Dendritic cell treated with granulocyte-macrophage colony-stimulating factor and Interleukin-4, amounts not matched to agents 40 ng/mL and 50 ng/mL, for 4 days (primary cell): ENCODE data around the gene ABLIM1.

ENCODE experiments used
- H3K27ac Mint-ChIP-seq: one replicate; pipeline ENCODE4 v1.8.0; 2022; ENCODE audit warnings: mild to moderate bottlenecking, mixed read lengths
- H3K27me3 Mint-ChIP-seq: one replicate; pipeline ENCODE4 v1.8.0; 2022; ENCODE audit warnings: mild to moderate bottlenecking, mixed read lengths
- H3K36me3 Mint-ChIP-seq: one replicate; pipeline ENCODE4 v1.8.0; 2022; ENCODE audit warnings: low read depth, mixed read lengths
- H3K4me1 Mint-ChIP-seq: one replicate; pipeline ENCODE4 v1.8.0; 2022; ENCODE audit warnings: low read depth, mixed read lengths
- H3K4me3 Mint-ChIP-seq: one replicate; pipeline ENCODE4 v1.8.0; 2022; ENCODE audit warnings: mild to moderate bottlenecking, moderate library complexity, mixed read lengths
- H3K9me3 Mint-ChIP-seq: one replicate; pipeline ENCODE4 v1.8.0; 2022; ENCODE audit warnings: mixed read lengths
- intact Hi-C: fragments of 100-400 bp; cut with micrococcal nuclease; formaldehyde crosslinking; loops from one replicate; pipeline ENCODE4 v1.15.0; 2022

Gene ABLIM1

GRCh38 chr10:114483575-114483974 is 174.5 kb downstream of the ABLIM1 start:
- no peak overlapping the region for H3K27ac Mint-ChIP-seq
- H3K4me1 Mint-ChIP-seq = no peaks in the 10 kb centered on the region
- H3K27me3 Mint-ChIP-seq = peaks cover 2% of the 10 kb centered on the region
- H3K36me3 Mint-ChIP-seq = no peaks in the 10 kb centered on the region
- H3K4me3 Mint-ChIP-seq = no peak overlapping the region
- intact Hi-C loops = no loop called here
- no peaks in the 10 kb centered on the region for H3K9me3 Mint-ChIP-seq

GRCh38 chr10:114482480-114483304 is 175.4 kb downstream of the ABLIM1 start:
- Mint-ChIP-seq H3K27ac (no peak overlapping the region), H3K4me3 (no peak overlapping the region), H3K4me1 (no peaks in the 10 kb centered on the region), H3K27me3 (peaks cover 2% of the 10 kb centered on the region), H3K36me3 (no peaks in the 10 kb centered on the region), H3K9me3 (no peaks in the 10 kb centered on the region)
- intact Hi-C loops = no loop called here

- no peak overlapping the region for H3K4me3 Mint-ChIP-seq
- H3K4me1 Mint-ChIP-seq = no peaks in the 10 kb centered on the region
- H3K9me3 Mint-ChIP-seq = no peaks in the 10 kb centered on the region
- no peaks in the 10 kb centered on the region for H3K36me3 Mint-ChIP-seq
- H3K27me3 Mint-ChIP-seq = peaks cover 2% of the 10 kb centered on the region
- no peak overlapping the region for H3K27ac Mint-ChIP-seq
- intact Hi-C loops = no loop called here
Measured at GRCh38 chr10:114481055-114481454, 177.0 kb downstream of the ABLIM1 start.

GRCh38 chr10:114479836-114480235 is 178.2 kb downstream of the ABLIM1 start:
- peaks cover 2% of the 10 kb centered on the region for H3K27me3 Mint-ChIP-seq
- intact Hi-C loops = no loop called here
- no peak overlapping the region for H3K4me3 Mint-ChIP-seq
- H3K27ac Mint-ChIP-seq = no peak overlapping the region
- H3K36me3 Mint-ChIP-seq = no peaks in the 10 kb centered on the region
- no peaks in the 10 kb centered on the region for H3K4me1 Mint-ChIP-seq
- no peaks in the 10 kb centered on the region for H3K9me3 Mint-ChIP-seq

- no peak overlapping the region for H3K27ac Mint-ChIP-seq
- intact Hi-C loops = no loop called here
- peaks cover 2% of the 10 kb centered on the region for H3K27me3 Mint-ChIP-seq
- no peaks in the 10 kb centered on the region for H3K9me3 Mint-ChIP-seq
- no peaks in the 10 kb centered on the region for H3K4me1 Mint-ChIP-seq
- H3K36me3 Mint-ChIP-seq = no peaks in the 10 kb centered on the region
- H3K4me3 Mint-ChIP-seq = no peak overlapping the region
Measured at GRCh38 chr10:114479307-114479706, 178.8 kb downstream of the ABLIM1 start.

GRCh38 chr10:114478281-114478680 is 179.8 kb downstream of the ABLIM1 start:
- Mint-ChIP-seq H3K4me3 (no peak overlapping the region), H3K9me3 (no peaks in the 10 kb centered on the region), H3K27ac (no peak overlapping the region), H3K4me1 (no peaks in the 10 kb centered on the region), H3K36me3 (no peaks in the 10 kb centered on the region), H3K27me3 (peaks cover 2% of the 10 kb centered on the region)
- intact Hi-C loops = no loop called here

GRCh38 chr10:114477285-114477684 is 180.8 kb downstream of the ABLIM1 start:
- no peak overlapping the region for H3K27ac Mint-ChIP-seq
- peaks cover 2% of the 10 kb centered on the region for H3K27me3 Mint-ChIP-seq
- H3K36me3 Mint-ChIP-seq = no peaks in the 10 kb centered on the region
- intact Hi-C loops = no loop called here
- no peaks in the 10 kb centered on the region for H3K9me3 Mint-ChIP-seq
- H3K4me1 Mint-ChIP-seq = no peaks in the 10 kb centered on the region
- H3K4me3 Mint-ChIP-seq = no peak overlapping the region

- peaks cover 2% of the 10 kb centered on the region for H3K27me3 Mint-ChIP-seq
- H3K36me3 Mint-ChIP-seq = no peaks in the 10 kb centered on the region
- intact Hi-C loops = loop anchor here (5.0 kb wide), 2 partner anchors 402 to 657 kb away; no protein-coding TSS in a partner anchor
- no peak overlapping the region for H3K4me3 Mint-ChIP-seq
- no peaks in the 10 kb centered on the region for H3K9me3 Mint-ChIP-seq
- H3K27ac Mint-ChIP-seq = no peak overlapping the region
- no peaks in the 10 kb centered on the region for H3K4me1 Mint-ChIP-seq
Measured at GRCh38 chr10:114474989-114475388, 183.1 kb downstream of the ABLIM1 start.

GRCh38 chr10:114473776-114474175 is 184.3 kb downstream of the ABLIM1 start:
- Mint-ChIP-seq H3K9me3 (no peaks in the 10 kb centered on the region), H3K4me3 (no peak overlapping the region), H3K4me1 (no peaks in the 10 kb centered on the region), H3K27me3 (peaks cover 2% of the 10 kb centered on the region), H3K27ac (no peak overlapping the region), H3K36me3 (no peaks in the 10 kb centered on the region)
- intact Hi-C loops = loop anchor here (5.0 kb wide), 2 partner anchors 404 to 659 kb away; no protein-coding TSS in a partner anchor

- peaks cover 2% of the 10 kb centered on the region for H3K27me3 Mint-ChIP-seq
- H3K36me3 Mint-ChIP-seq = no peaks in the 10 kb centered on the region
- H3K4me1 Mint-ChIP-seq = no peaks in the 10 kb centered on the region
- no peak overlapping the region for H3K4me3 Mint-ChIP-seq
- no peaks in the 10 kb centered on the region for H3K9me3 Mint-ChIP-seq
- intact Hi-C loops = loop anchor here (5.0 kb wide), 2 partner anchors 404 to 659 kb away; no protein-coding TSS in a partner anchor
- H3K27ac Mint-ChIP-seq = no peak overlapping the region
Measured at GRCh38 chr10:114472877-114473253, 185.2 kb downstream of the ABLIM1 start.

- no peaks in the 10 kb centered on the region for H3K36me3 Mint-ChIP-seq
Measured at GRCh38 chr10:114471906-114472876, 185.9 kb downstream of the ABLIM1 start.

GRCh38 chr10:114470956-114471905 is 186.8 kb downstream of the ABLIM1 start:
- peaks cover 2% of the 10 kb centered on the region for H3K27me3 Mint-ChIP-seq
- no peak overlapping the region for H3K27ac Mint-ChIP-seq
- intact Hi-C loops = loop anchor here (1.0 to 5.0 kb wide), 3 partner anchors 315 to 661 kb away; no protein-coding TSS in a partner anchor
- no peaks in the 10 kb centered on the region for H3K4me1 Mint-ChIP-seq
- H3K36me3 Mint-ChIP-seq = no peaks in the 10 kb centered on the region
- no peaks in the 10 kb centered on the region for H3K9me3 Mint-ChIP-seq
- H3K4me3 Mint-ChIP-seq = no peak overlapping the region

More at GRCh38 chr10:114471906-114472876, 185.9 kb downstream of the ABLIM1 start:
- Mint-ChIP-seq H3K9me3 (no peaks in the 10 kb centered on the region), H3K4me1 (no peaks in the 10 kb centered on the region), H3K4me3 (no peak overlapping the region), H3K27ac (no peak overlapping the region), H3K27me3 (peaks cover 2% of the 10 kb centered on the region)
- intact Hi-C loops = loop anchor here (1.0 to 5.0 kb wide), 3 partner anchors 314 to 660 kb away; no protein-coding TSS in a partner anchor

GRCh38 chr10:114470361-114470760 is 187.7 kb downstream of the ABLIM1 start:
- intact Hi-C loops = loop anchor here (5.0 kb wide), 2 partner anchors 407 to 662 kb away; no protein-coding TSS in a partner anchor
- Mint-ChIP-seq H3K27me3 (peaks cover 2% of the 10 kb centered on the region), H3K4me1 (no peaks in the 10 kb centered on the region), H3K36me3 (no peaks in the 10 kb centered on the region), H3K4me3 (no peak overlapping the region), H3K27ac (no peak overlapping the region), H3K9me3 (no peaks in the 10 kb centered on the region)
